ENCODE results near the gene MORN1.
"Not testable (repeated sequence)": the region's sequence is repeated elsewhere in the genome, so short reads cannot be mapped to it uniquely, and the experiment has no call there.

MORN1 gene

GRCh38 chr1:2391041-2391930 is at the start of gene MORN1, which contains the start of gene RER1:
MORN1 (minus strand) TSS chr1:2391554; CDS start chr1:2391533, 21 bp downstream.
RER1 (plus strand) TSS chr1:2391841; CDS start chr1:2395791, 3,950 bp downstream.
- DNase-seq = peak; percentile 98

GRCh38 chr1:2440346-2440745 is 49.0 kb upstream of the MORN1 start:
- not testable (repeated sequence) for DNase-seq

GRCh38 chr1:2439369-2439768 is 48.0 kb upstream of the MORN1 start:
- no peak for DNase-seq

GRCh38 chr1:2438641-2439040 is 47.3 kb upstream of the MORN1 start:
- no peak for DNase-seq

GRCh38 chr1:2438038-2438437 is 46.7 kb upstream of the MORN1 start:
- peak; percentile 7 for DNase-seq

- no peak for DNase-seq
Measured at GRCh38 chr1:2437617-2438016, 46.3 kb upstream of the MORN1 start.

GRCh38 chr1:2436876-2437275 is 45.5 kb upstream of the MORN1 start:
- no peak for DNase-seq

GRCh38 chr1:2435746-2436355 is 44.5 kb upstream of the MORN1 start:
- no peak for DNase-seq

GRCh38 chr1:2435091-2435490 is 43.7 kb upstream of the MORN1 start:
- DNase-seq = no peak

- no peak for DNase-seq
Measured at GRCh38 chr1:2433936-2434655, 42.7 kb upstream of the MORN1 start.

- no peak for DNase-seq
Measured at GRCh38 chr1:2433196-2433595, 41.8 kb upstream of the MORN1 start.

GRCh38 chr1:2432441-2432844 is 41.1 kb upstream of the MORN1 start:
- no peak for DNase-seq

- no peak for DNase-seq
Measured at GRCh38 chr1:2431518-2431917, 40.2 kb upstream of the MORN1 start.

GRCh38 chr1:2431103-2431502 is 39.7 kb upstream of the MORN1 start:
- no peak for DNase-seq

- no peak for DNase-seq
Measured at GRCh38 chr1:2430592-2430973, 39.2 kb upstream of the MORN1 start.

GRCh38 chr1:2429780-2430591 is 38.6 kb upstream of the MORN1 start:
- DNase-seq = no peak

- DNase-seq = no peak
Measured at GRCh38 chr1:2428490-2428889, 37.1 kb upstream of the MORN1 start.

GRCh38 chr1:2427976-2428375 is 36.6 kb upstream of the MORN1 start:
- no peak for DNase-seq

GRCh38 chr1:2427051-2427450 is 35.7 kb upstream of the MORN1 start:
- DNase-seq = no peak

- DNase-seq = no peak
Measured at GRCh38 chr1:2426540-2426939, 35.2 kb upstream of the MORN1 start.

- DNase-seq = no peak
Measured at GRCh38 chr1:2425892-2426291, 34.5 kb upstream of the MORN1 start.

GRCh38 chr1:2422523-2422922 is 31.2 kb upstream of the MORN1 start:
- DNase-seq = no peak

- DNase-seq = no peak
Measured at GRCh38 chr1:2419416-2419815, 28.1 kb upstream of the MORN1 start.
